ENCODE results near the gene FKBP11.
A peak's percentile ranks its signal among the peaks of the same experiment; 100 is the strongest.

The FKBP11 gene

GRCh38 chr12:48925304-48926011 lies at the start of gene FKBP11:
Gene FKBP11 (minus strand): TSS chr12:48925492. CDS start chr12:48925428, 64 bp downstream.
- H3K27me3 ChIP-seq (ENCODE audit: control insufficient read depth, insufficient read depth, low read length) = no peaks in the 10 kb centered on the region
- peak within 1 kb of the TSS; percentile 62 for H3K9ac ChIP-seq (ENCODE audit: low read length)
- H3K9me3 ChIP-seq (ENCODE audit: control insufficient read depth, low read depth, low read length) = no peaks in the 10 kb centered on the region
- H3K4me1 ChIP-seq (ENCODE audit: control insufficient read depth, low read depth, low read length) = no peaks in the 10 kb centered on the region
- peak within 1 kb of the TSS; percentile 57 for H3K4me3 ChIP-seq (ENCODE audit: low read length)
- H3K36me3 ChIP-seq (ENCODE audit: control insufficient read depth, low read depth, low read length) = peaks cover 53% of the 10 kb centered on the region
- no peak within 1 kb of the TSS for H3K27ac ChIP-seq (ENCODE audit: low read length)

GRCh38 chr12:48973941-48974673 lies 48.8 kb upstream of the FKBP11 start:
- H3K36me3 ChIP-seq (ENCODE audit: control insufficient read depth, low read depth, low read length) = no peaks in the 10 kb centered on the region
- H3K9ac ChIP-seq (ENCODE audit: low read length) = no peak overlapping the region
- no peaks in the 10 kb centered on the region for H3K9me3 ChIP-seq (ENCODE audit: control insufficient read depth, low read depth, low read length)
- H3K4me1 ChIP-seq (ENCODE audit: control insufficient read depth, low read depth, low read length) = peaks cover 29% of the 10 kb centered on the region
- no peak overlapping the region for H3K27ac ChIP-seq (ENCODE audit: low read length)
- no peak overlapping the region for H3K4me3 ChIP-seq (ENCODE audit: low read length)
- H3K27me3 ChIP-seq (ENCODE audit: control insufficient read depth, insufficient read depth, low read length) = peaks cover 100% of the 10 kb centered on the region

GRCh38 chr12:48973531-48973930 lies 48.2 kb upstream of the FKBP11 start:
- no peaks in the 10 kb centered on the region for H3K9me3 ChIP-seq (ENCODE audit: control insufficient read depth, low read depth, low read length)
- no peak overlapping the region for H3K27ac ChIP-seq (ENCODE audit: low read length)
- no peaks in the 10 kb centered on the region for H3K36me3 ChIP-seq (ENCODE audit: control insufficient read depth, low read depth, low read length)
- H3K27me3 ChIP-seq (ENCODE audit: control insufficient read depth, insufficient read depth, low read length) = peaks cover 100% of the 10 kb centered on the region
- H3K4me3 ChIP-seq (ENCODE audit: low read length) = no peak overlapping the region
- H3K9ac ChIP-seq (ENCODE audit: low read length) = no peak overlapping the region
- peaks cover 30% of the 10 kb centered on the region for H3K4me1 ChIP-seq (ENCODE audit: control insufficient read depth, low read depth, low read length)

DNA sequence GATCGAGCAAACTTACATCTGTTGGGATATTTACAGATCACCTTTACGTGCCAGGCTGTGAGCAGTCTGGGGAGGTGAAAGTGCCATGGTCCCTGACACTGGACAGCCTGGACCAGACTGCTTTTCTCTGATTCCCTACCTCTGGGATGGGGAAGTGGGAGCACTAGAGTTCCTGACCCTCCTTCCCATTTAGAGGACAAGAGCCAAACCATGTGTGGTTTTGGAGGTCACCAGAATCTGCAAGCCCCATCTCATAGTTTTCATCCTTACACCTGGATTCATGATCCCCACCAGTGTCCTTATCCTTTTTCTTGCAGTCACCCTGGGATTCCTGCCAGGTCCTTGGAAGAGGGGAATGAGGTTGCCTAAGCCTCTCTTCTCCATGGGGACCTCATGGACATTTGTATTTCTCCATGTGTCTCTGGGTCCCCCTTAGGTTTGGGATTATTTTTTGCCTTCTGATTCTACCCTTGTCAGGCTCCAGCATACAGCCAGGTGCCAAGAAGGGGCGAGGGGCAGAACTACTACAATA lies 47.7 kb upstream of the FKBP11 start:
- H3K27ac ChIP-seq (ENCODE audit: low read length) = no peak overlapping the region
- no peak overlapping the region for H3K4me3 ChIP-seq (ENCODE audit: low read length)
- no peaks in the 10 kb centered on the region for H3K9me3 ChIP-seq (ENCODE audit: control insufficient read depth, low read depth, low read length)
- H3K36me3 ChIP-seq (ENCODE audit: control insufficient read depth, low read depth, low read length) = no peaks in the 10 kb centered on the region
- peaks cover 99% of the 10 kb centered on the region for H3K27me3 ChIP-seq (ENCODE audit: control insufficient read depth, insufficient read depth, low read length)
- H3K9ac ChIP-seq (ENCODE audit: low read length) = no peak overlapping the region
- peaks cover 35% of the 10 kb centered on the region for H3K4me1 ChIP-seq (ENCODE audit: control insufficient read depth, low read depth, low read length)

DNA sequence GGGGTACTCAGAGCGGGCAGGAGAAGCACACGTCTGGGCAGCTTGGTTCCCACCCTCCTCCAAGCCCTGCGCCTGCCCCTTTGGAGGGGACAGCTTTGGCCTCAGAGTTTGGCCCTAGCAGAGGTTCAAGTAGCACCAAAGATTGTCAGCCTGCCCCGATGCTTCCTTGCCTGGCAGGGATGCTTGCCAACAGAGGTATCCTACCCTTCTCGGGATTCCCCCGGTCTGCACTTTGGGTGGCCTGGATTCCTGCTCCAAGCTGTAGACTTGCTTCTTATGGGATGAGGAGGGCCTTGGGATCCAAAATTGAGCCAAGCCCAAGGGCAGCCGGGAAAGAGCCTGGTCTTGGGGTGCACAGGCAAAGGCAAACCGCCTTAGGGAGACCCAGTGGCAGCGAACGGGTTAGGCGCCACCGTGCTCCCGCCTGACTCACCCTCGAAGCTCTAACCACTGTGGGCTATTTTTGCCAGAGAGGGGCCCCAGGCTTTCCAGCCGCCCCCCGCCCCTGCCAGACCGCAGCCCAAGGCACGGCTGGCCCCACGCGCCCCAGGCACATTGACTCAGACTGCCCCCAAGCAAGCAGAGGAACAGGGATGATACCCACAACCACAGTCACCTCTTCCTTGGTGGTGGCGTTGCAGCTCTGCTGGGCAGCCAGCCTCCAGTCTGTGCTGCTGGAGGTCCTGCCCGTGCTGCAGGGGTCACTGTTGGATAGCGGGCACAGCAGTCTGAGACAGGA lies 47.1 kb upstream of the FKBP11 start:
- Histone ChIP-seq H3K36me3 (ENCODE audit: control insufficient read depth, low read depth, low read length) (no peaks in the 10 kb centered on the region), H3K27ac (ENCODE audit: low read length) (no peak overlapping the region), H3K9ac (ENCODE audit: low read length) (no peak overlapping the region), H3K4me3 (ENCODE audit: low read length) (peak overlapping the region; percentile 54), H3K4me1 (ENCODE audit: control insufficient read depth, low read depth, low read length) (peaks cover 40% of the 10 kb centered on the region), H3K27me3 (ENCODE audit: control insufficient read depth, insufficient read depth, low read length) (peaks cover 98% of the 10 kb centered on the region), H3K9me3 (ENCODE audit: control insufficient read depth, low read depth, low read length) (no peaks in the 10 kb centered on the region)

GRCh38 chr12:48970702-48971334 lies 45.5 kb upstream of the FKBP11 start:
- no peaks in the 10 kb centered on the region for H3K36me3 ChIP-seq (ENCODE audit: control insufficient read depth, low read depth, low read length)
- no peaks in the 10 kb centered on the region for H3K9me3 ChIP-seq (ENCODE audit: control insufficient read depth, low read depth, low read length)
- H3K4me1 ChIP-seq (ENCODE audit: control insufficient read depth, low read depth, low read length) = peaks cover 49% of the 10 kb centered on the region
- H3K4me3 ChIP-seq (ENCODE audit: low read length) = peak overlapping the region; percentile 54
- peaks cover 93% of the 10 kb centered on the region for H3K27me3 ChIP-seq (ENCODE audit: control insufficient read depth, insufficient read depth, low read length)
- H3K27ac ChIP-seq (ENCODE audit: low read length) = no peak overlapping the region
- H3K9ac ChIP-seq (ENCODE audit: low read length) = no peak overlapping the region

- H3K4me1 ChIP-seq (ENCODE audit: control insufficient read depth, low read depth, low read length) = peaks cover 55% of the 10 kb centered on the region
- H3K27ac ChIP-seq (ENCODE audit: low read length) = no peak overlapping the region
- H3K9ac ChIP-seq (ENCODE audit: low read length) = no peak overlapping the region
- H3K4me3 ChIP-seq (ENCODE audit: low read length) = peak overlapping the region; percentile 54
- H3K27me3 ChIP-seq (ENCODE audit: control insufficient read depth, insufficient read depth, low read length) = peaks cover 88% of the 10 kb centered on the region
- H3K9me3 ChIP-seq (ENCODE audit: control insufficient read depth, low read depth, low read length) = no peaks in the 10 kb centered on the region
- no peaks in the 10 kb centered on the region for H3K36me3 ChIP-seq (ENCODE audit: control insufficient read depth, low read depth, low read length)
These were observed 44.8 kb upstream of the FKBP11 start for GRCh38 chr12:48969833-48970701.

- H3K9me3 ChIP-seq (ENCODE audit: control insufficient read depth, low read depth, low read length) = no peaks in the 10 kb centered on the region
- peaks cover 80% of the 10 kb centered on the region for H3K27me3 ChIP-seq (ENCODE audit: control insufficient read depth, insufficient read depth, low read length)
These were observed 44.0 kb upstream of the FKBP11 start for GRCh38 chr12:48969160-48969771.

GRCh38 chr12:48968467-48968866 lies 43.2 kb upstream of the FKBP11 start:
- Histone ChIP-seq H3K9ac (ENCODE audit: low read length) (peak overlapping the region; percentile 18), H3K36me3 (ENCODE audit: control insufficient read depth, low read depth, low read length) (no peaks in the 10 kb centered on the region), H3K27ac (ENCODE audit: low read length) (no peak overlapping the region), H3K27me3 (ENCODE audit: control insufficient read depth, insufficient read depth, low read length) (peaks cover 72% of the 10 kb centered on the region), H3K4me1 (ENCODE audit: control insufficient read depth, low read depth, low read length) (peaks cover 66% of the 10 kb centered on the region), H3K9me3 (ENCODE audit: control insufficient read depth, low read depth, low read length) (no peaks in the 10 kb centered on the region), H3K4me3 (ENCODE audit: low read length) (no peak overlapping the region)

More at GRCh38 chr12:48969160-48969771, 44.0 kb upstream of the FKBP11 start:
- Histone ChIP-seq H3K4me1 (ENCODE audit: control insufficient read depth, low read depth, low read length) (peaks cover 63% of the 10 kb centered on the region), H3K9ac (ENCODE audit: low read length) (peak overlapping the region; percentile 18), H3K27ac (ENCODE audit: low read length) (no peak overlapping the region), H3K36me3 (ENCODE audit: control insufficient read depth, low read depth, low read length) (no peaks in the 10 kb centered on the region), H3K4me3 (ENCODE audit: low read length) (peak overlapping the region; percentile 54)

- Histone ChIP-seq H3K4me3 (ENCODE audit: low read length) (no peak overlapping the region), H3K27me3 (ENCODE audit: control insufficient read depth, insufficient read depth, low read length) (peaks cover 67% of the 10 kb centered on the region), H3K36me3 (ENCODE audit: control insufficient read depth, low read depth, low read length) (no peaks in the 10 kb centered on the region), H3K4me1 (ENCODE audit: control insufficient read depth, low read depth, low read length) (peaks cover 66% of the 10 kb centered on the region), H3K27ac (ENCODE audit: low read length) (no peak overlapping the region), H3K9me3 (ENCODE audit: control insufficient read depth, low read depth, low read length) (no peaks in the 10 kb centered on the region), H3K9ac (ENCODE audit: low read length) (no peak overlapping the region)
These were observed 42.7 kb upstream of the FKBP11 start for GRCh38 chr12:48967991-48968390.

All from iPS-18a (cell line).